Endothelial cell of umbilical vein (primary cell): ENCODE results near the gene SMOC2. TPM values are rescaled to one million over a fixed set of nuclear protein-coding genes. Genes with fewer than 3 reads are reported as not detected.

Experiments used
- BruUV-seq: library from RNA; stranded (reverse); fragments of 400-500 nt; replicated peaks from 2 replicates; lab custom pipeline; 2021; lab: Mats Ljungman, UMichigan
- CTCF ChIA-PET: fragments of 300-600, 350-600 bp; sonication (Branson Sonifier 250); formaldehyde crosslinking; loops from one replicate; lab custom pipeline; 2021; ENCODE audit warnings: antibody characterized with exemption, inconsistent platforms; lab: Charles Lee
- POLR2A ChIA-PET: fragments of 300-600, 350-600 bp; sonication (Branson Sonifier 250); formaldehyde crosslinking; loops from one replicate; lab custom pipeline; 2021; ENCODE audit warnings: antibody characterized with exemption, inconsistent platforms; lab: Charles Lee
- DNase-seq: peaks from one replicate; pipeline ENCODE4 v3.0.0-alpha.2; 2011; ENCODE audit warnings: low read depth, low spot score
- FAIRE-seq: peaks from 2 replicates; lab custom pipeline; 2011; peaks lifted over from hg19 to GRCh38; lab: Jason Lieb, UNC
- H2AFZ ChIP-seq: 2 replicates; pipeline ENCODE4 v1.6.0; 2012; ENCODE audit warnings: low read depth, low read length, control low read depth, inconsistent platforms
- H3K27ac ChIP-seq: 2 replicates; pipeline ENCODE4 v1.5.1; 2011; ENCODE audit warnings: low read depth, mild to moderate bottlenecking, control low read depth, low read length, moderate library complexity; ENCODE audit not compliant: insufficient read depth
- H3K27me3 ChIP-seq, 2 experiments: 2 replicates each; pipeline versions ENCODE4 v1.6.0 to v1.6.1; 2011; ENCODE audit warnings: low read length in 2 of 2, mixed read lengths in 1 of 2; ENCODE audit not compliant: control insufficient read depth in 2 of 2, insufficient read depth in 2 of 2
- H3K36me3 ChIP-seq, 2 experiments: 2 replicates in 1 of 2; 3 replicates in 1 of 2; pipeline ENCODE4 v1.5.1; 2011; ENCODE audit warnings: low read length in 2 of 2, mild to moderate bottlenecking in 1 of 2, moderate library complexity in 1 of 2; ENCODE audit not compliant: control insufficient read depth in 2 of 2, insufficient read depth in 2 of 2; ENCODE audit errors: extremely low read depth in 1 of 2
- H3K4me1 ChIP-seq: 3 replicates; pipeline ENCODE4 v1.5.1; 2011; ENCODE audit warnings: mild to moderate bottlenecking, low read length; ENCODE audit not compliant: control insufficient read depth, insufficient read depth; ENCODE audit errors: extremely low read depth
- H3K4me2 ChIP-seq: 2 replicates; pipeline ENCODE4 v1.6.1; 2011; ENCODE audit warnings: low read length, control low read depth, mixed read lengths; ENCODE audit not compliant: insufficient read depth
- H3K4me3 ChIP-seq, 3 experiments: fragments of 200-600 bp in 1 of 3; sonication (generic), shearing (Covaris generic) in 1 of 3; replicated peaks in 1 of 3; 2 replicates each; pipeline ENCODE4 v1.5.1; 2011 to 2016; ENCODE audit warnings: control low read depth in 3 of 3, low read length in 3 of 3, mild to moderate bottlenecking in 2 of 3, inconsistent platforms in 1 of 3, low read depth in 1 of 3, moderate library complexity in 1 of 3; ENCODE audit not compliant: insufficient read depth in 1 of 3
- H3K79me2 ChIP-seq: 2 replicates; pipeline ENCODE4 v1.6.0; 2012; ENCODE audit warnings: low read length, inconsistent platforms; ENCODE audit not compliant: control insufficient read depth, insufficient read depth
- H3K9ac ChIP-seq: replicated peaks from 2 replicates; pipeline ENCODE3; 2011; ENCODE audit warnings: low read length, control low read depth; ENCODE audit not compliant: insufficient read depth; ENCODE audit errors: extremely low read depth
- H3K9me1 ChIP-seq: replicated peaks from 3 replicates; pipeline ENCODE4 v1.6.0; 2011; ENCODE audit warnings: mild to moderate bottlenecking, low read length; ENCODE audit not compliant: control insufficient read depth, insufficient read depth; ENCODE audit errors: extremely low read depth
- H3K9me3 ChIP-seq: replicated peaks from 2 replicates; pipeline ENCODE4 v1.5.1; 2012; ENCODE audit warnings: low read length, inconsistent platforms; ENCODE audit not compliant: control insufficient read depth, insufficient read depth
- H4K20me1 ChIP-seq: replicated peaks from 2 replicates; pipeline ENCODE3; 2011; ENCODE audit warnings: mild to moderate bottlenecking, low read length; ENCODE audit not compliant: control insufficient read depth, insufficient read depth; ENCODE audit errors: extremely low read depth
- CTCF ChIP-seq, 2 donors: IDR thresholded peaks; 1 replicate in 1 of 2; 2 replicates in 1 of 2; pipeline ENCODE4 v1.5.1; 2011; ENCODE audit warnings: low read length in 2 of 2, mild to moderate bottlenecking in 2 of 2, moderate library complexity in 2 of 2, control low read depth in 1 of 2, inconsistent platforms in 1 of 2, low read depth in 1 of 2; ENCODE audit not compliant: insufficient read depth in 1 of 2; ENCODE audit errors: extremely low read depth in 1 of 2
- EZH2 ChIP-seq: IDR thresholded peaks from 2 replicates; pipeline ENCODE4 v1.6.1; 2012; ENCODE audit warnings: borderline replicate concordance, low read depth, mild to moderate bottlenecking, moderate library complexity, low read length, inconsistent platforms; ENCODE audit not compliant: severe bottlenecking
- FOS ChIP-seq: IDR thresholded peaks from 2 replicates; pipeline ENCODE4 v1.6.1; 2011; ENCODE audit warnings: mild to moderate bottlenecking, low read length, moderate library complexity, borderline replicate concordance; ENCODE audit not compliant: insufficient read depth
- GATA2 ChIP-seq: IDR thresholded peaks from 2 replicates; pipeline ENCODE4 v1.7.0; 2011; ENCODE audit warnings: low read depth, mild to moderate bottlenecking, moderate library complexity, mixed read lengths, low read length; ENCODE audit not compliant: insufficient read length, insufficient read depth
- JUN ChIP-seq: IDR thresholded peaks from 2 replicates; pipeline ENCODE4 v1.6.1; 2011; ENCODE audit warnings: borderline replicate concordance, low read depth; ENCODE audit not compliant: insufficient read length, insufficient read depth
- MAX ChIP-seq: IDR thresholded peaks from 2 replicates; pipeline ENCODE4 v1.6.1; 2011; ENCODE audit not compliant: insufficient read depth, insufficient read length
- MYC ChIP-seq: IDR thresholded peaks from one replicate; pipeline ENCODE4 v1.6.1; 2011; ENCODE audit warnings: mild to moderate bottlenecking, low read depth, low read length
- POLR2A ChIP-seq: IDR thresholded peaks from 2 replicates; pipeline ENCODE4 v1.6.1; 2012; ENCODE audit warnings: low read depth, mild to moderate bottlenecking, control low read depth, low read length
- POLR2AphosphoS5 ChIP-seq: IDR thresholded peaks from 2 replicates; pipeline ENCODE4 v1.6.1; 2012; ENCODE audit warnings: low read depth, mild to moderate bottlenecking, control low read depth, low read length, moderate library complexity; ENCODE audit not compliant: insufficient read depth
- dilution Hi-C: fragments of 300-500 bp; cut with MboI; formaldehyde crosslinking; loops from one replicate; pipeline ENCODE4 v1.15.0; 2019; ENCODE audit warnings: low sequenced_read_pairs; ENCODE audit not compliant: extremely low pct_ligation_motif_present
- intact Hi-C: fragments of 100-400 bp; cut with micrococcal nuclease; formaldehyde crosslinking; loops from one replicate; pipeline ENCODE4 v1.10.0; 2022
- polyA plus RNA-seq, 4 experiments: library from polyadenylated mRNA; depleted of rRNA in 3 of 4; stranded (reverse) in 3 of 4; unstranded in 1 of 4; fragments of >200 nt; gene quantifications; 2 replicates each; pipeline versions ENCODE4 v1.2.1 to v1.2.3, GENCODE V29; 2011 to 2012; ENCODE audit warnings: missing spikeins in 1 of 4
- total RNA-seq: library from RNA; stranded (reverse); gene quantifications from 2 replicates; pipeline ENCODE4 v1.2.3, GENCODE V29; 2021

SMOC2 gene
- total and polyA plus RNA-seq, 2 donors (not counting 3 experiments of a cell fraction or from before 2014, with no cell fraction given), result not detected

GRCh38 chr6:168662301-168662936 is 221.4 kb downstream of the SMOC2 start:
- Histone ChIP-seq H3K27me3 (no peaks in the 10 kb centered on the region), H3K4me3 (no peak overlapping the region), H4K20me1 (no peaks in the 10 kb centered on the region), H3K79me2 (no peaks in the 10 kb centered on the region), H2AFZ (no peak overlapping the region), H3K9ac (no peak overlapping the region), H3K9me1 (no peaks in the 10 kb centered on the region), H3K4me1 (no peaks in the 10 kb centered on the region), H3K4me2 (no peak overlapping the region), H3K27ac (no peak overlapping the region), H3K36me3 (no peaks in the 10 kb centered on the region), H3K9me3 (peaks cover 8% of the 10 kb centered on the region)
- POLR2A ChIA-PET, result no interaction called here
- no TSS peak for BruUV-seq
- dilution Hi-C loops (no loop called here), intact Hi-C loops (no loop called here)
- no peak for FAIRE-seq
- CTCF ChIA-PET, result no interaction called here
- TF ChIP-seq CTCF (IDR thresholded peaks at IDR 0.05; ENCODE audit: extremely low read depth in 1 of 2, insufficient read depth in 1 of 2, low read depth in 1 of 2, low read length in 2 of 2) (no peak), EZH2 (no peak), GATA2 (no peak), POLR2A (no peak), MYC (no peak), JUN (no peak), FOS (no peak), POLR2AphosphoS5 (no peak), MAX (no peak)
- DNase-seq, result no peak
